Heart right ventricle (tissue), 16 donors: Measurements from ENCODE around the gene GBP2. TPM values are rescaled to one million over a fixed set of nuclear protein-coding genes. Genes with fewer than 3 reads are reported as not detected.

Experiments used
- ATAC-seq, 8 donors: fragments of 200-7000 bp; cut with Tn5 transposase; one replicate each; pipeline ENCODE4 v1.9.1; 2020; ENCODE audit warnings: mild to moderate bottlenecking in 8 of 8, moderate library complexity in 8 of 8, moderate number of reproducible peaks in 1 of 8
- DNase-seq, 2 donors: peaks; one replicate each; pipeline ENCODE4 v3.0.0-alpha.2; 2020
- H3K27ac ChIP-seq, 10 donors: fragments of 200-600 bp; sonication (generic) in 2 of 10; one replicate each; pipeline versions ENCODE4 v1.5.0 to v1.8.0; 2020 to 2022; ENCODE audit warnings: mild to moderate bottlenecking in 3 of 10
- H3K27me3 ChIP-seq, 7 donors: fragments of 200-600 bp; one replicate each; pipeline ENCODE4 v1.8.0; 2021 to 2022; ENCODE audit warnings: mild to moderate bottlenecking in 2 of 7
- H3K36me3 ChIP-seq, 9 donors: fragments of 200-600 bp; sonication (generic) in 1 of 9; one replicate each; pipeline versions ENCODE4 v1.5.0 to v1.8.0; 2020 to 2022; ENCODE audit warnings: mild to moderate bottlenecking in 2 of 9
- H3K4me1 ChIP-seq, 9 donors: fragments of 200-600 bp; sonication (generic) in 1 of 9; one replicate each; pipeline versions ENCODE4 v1.5.0 to v1.8.0; 2020 to 2022; ENCODE audit warnings: mild to moderate bottlenecking in 4 of 9
- H3K4me3 ChIP-seq, 10 donors: fragments of 200-600 bp; sonication (generic) in 2 of 10; one replicate each; pipeline versions ENCODE4 v1.5.0 to v1.8.0; 2020 to 2022; ENCODE audit warnings: mild to moderate bottlenecking in 7 of 10, moderate library complexity in 2 of 10
- H3K9me3 ChIP-seq, 11 donors: fragments of 200-600 bp in 10 of 11; sonication (generic) in 2 of 11; one replicate each; pipeline versions ENCODE4 v1.5.0 to v1.8.0; 2013 to 2022; ENCODE audit warnings: mild to moderate bottlenecking in 2 of 11, control low read depth in 1 of 11, moderate library complexity in 1 of 11
- WGBS, 2 donors: extraction: QIAGEN DNeasy Blood & Tissue Kit; methylation state at CpG; one replicate each; pipeline ENCODE4 v1.1.7; 2013; ENCODE audit warnings: inconsistent platforms in 1 of 2; 5-methylcytosine and 5-hydroxymethylcytosine counted together
- intact Hi-C, 10 donors: fragments of 100-400 bp; cut with DNase I; formaldehyde crosslinking; loops; one replicate each; pipeline versions ENCODE4 v1.11.1 to v1.14.2; 2022
- polyA plus RNA-seq, 2 donors: library from polyadenylated mRNA; stranded (reverse); fragments of 200-250 nt; gene quantifications; one replicate each; pipeline ENCODE4 v1.2.3, GENCODE V29; 2013
- total RNA-seq, 10 donors: library from RNA; stranded (reverse); fragmentation: NEBNext Ultra II Directional in 3 of 10; extraction: Animal tissue kit (Norgen Biotek cat#: 25700) in 3 of 10; gene quantifications; one replicate each; pipeline versions ENCODE4 v1.2.1 to v1.2.4, GENCODE V29; 2021 to 2023
- TF ChIP-seq, protein P1 (sequence below), 9 donors: fragments of 200-600 bp; sonication (generic) in 2 of 9; IDR thresholded peaks; one replicate each; pipeline versions ENCODE4 v1.5.0 to v1.8.0; 2021 to 2022; ENCODE audit warnings: antibody characterized with exemption in 9 of 9, mild to moderate bottlenecking in 5 of 9, moderate library complexity in 1 of 9
- donor health status: Arrhythmogenic right ventricular cardiomyopathy.
- donor health status: ischemic (EF 13 %, LVEDD 7.1; RV severe dilation, severe dysfunction).
- donor health status: healthy with polysubstance abuse.
- donor health status: DM: no; HTN: yes; CAD: no.
- donor health status: DM: no; HTN: no; CAD: no.
- donor health status: ischemic (EF 25% LVEDD 6.9; RV normal size, moderate dysfunction).
- donor health status: ischemic (EF 25% LVEDD 5.7; RV mildly dilated, moderate dysfunction).
- donor health status: healthy.
- donor health status: DM: yes; HTN: yes; CAD: no.
- donor health status: Ischemic cardiomyopathy.
- donor health status: ischemic (EF 35%, LVEDD 5.7; RV mildly dilated, moderate dysfunction).
- donor health status: nonischemic (EF 11% LVEDD 7.7; RV severe dilation, severe dysfunction).
- donor health status: DM: yes; HTN: yes; CAD: no.
- donor health status: PGD.
- donor health status: ischemic (EF 29% LVEDD 5.4; RV normal size, mild dysfunction).
- donor health status: nonischemic (EF 23%, LVEDD 6.1; RV moderate dilation, normal function).

GBP2 gene
- total and polyA plus RNA-seq, 12 donors = 6.0 to 67.3 (median 9.9) TPM

DNA sequence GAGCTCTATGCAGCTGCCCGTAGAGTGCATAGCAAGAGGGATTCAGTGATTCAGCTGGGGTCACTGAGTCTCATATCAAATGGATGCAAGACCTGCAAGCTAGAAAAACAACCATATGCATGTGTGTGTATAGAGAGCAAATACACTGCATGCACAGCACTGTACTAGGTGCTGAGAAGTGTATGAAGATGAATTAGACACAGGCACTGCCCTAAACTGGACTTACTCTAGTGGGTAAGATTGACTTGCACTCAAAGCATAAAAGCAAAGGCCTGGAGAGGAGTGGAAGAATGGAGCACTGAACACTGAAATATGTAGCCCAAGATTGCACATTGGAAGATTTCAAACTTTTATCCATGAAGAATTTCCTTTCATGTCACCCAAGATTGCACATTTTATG is 55.4 kb downstream of the GBP2 start:
- no peaks in the 10 kb centered on the region for H3K36me3 ChIP-seq
- no peaks in the 10 kb centered on the region for H3K27me3 ChIP-seq
- H3K4me3 ChIP-seq = peak overlapping the region in 9 of 10 donors; percentile 11 to 57 (median 43)
- WGBS, 2 donors = 61 to 74% methylated on average over 1 of the region's 1 CpG
- TF ChIP-seq, protein P1, sequence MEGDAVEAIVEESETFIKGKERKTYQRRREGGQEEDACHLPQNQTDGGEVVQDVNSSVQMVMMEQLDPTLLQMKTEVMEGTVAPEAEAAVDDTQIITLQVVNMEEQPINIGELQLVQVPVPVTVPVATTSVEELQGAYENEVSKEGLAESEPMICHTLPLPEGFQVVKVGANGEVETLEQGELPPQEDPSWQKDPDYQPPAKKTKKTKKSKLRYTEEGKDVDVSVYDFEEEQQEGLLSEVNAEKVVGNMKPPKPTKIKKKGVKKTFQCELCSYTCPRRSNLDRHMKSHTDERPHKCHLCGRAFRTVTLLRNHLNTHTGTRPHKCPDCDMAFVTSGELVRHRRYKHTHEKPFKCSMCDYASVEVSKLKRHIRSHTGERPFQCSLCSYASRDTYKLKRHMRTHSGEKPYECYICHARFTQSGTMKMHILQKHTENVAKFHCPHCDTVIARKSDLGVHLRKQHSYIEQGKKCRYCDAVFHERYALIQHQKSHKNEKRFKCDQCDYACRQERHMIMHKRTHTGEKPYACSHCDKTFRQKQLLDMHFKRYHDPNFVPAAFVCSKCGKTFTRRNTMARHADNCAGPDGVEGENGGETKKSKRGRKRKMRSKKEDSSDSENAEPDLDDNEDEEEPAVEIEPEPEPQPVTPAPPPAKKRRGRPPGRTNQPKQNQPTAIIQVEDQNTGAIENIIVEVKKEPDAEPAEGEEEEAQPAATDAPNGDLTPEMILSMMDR (IDR thresholded peaks at IDR 0.05) = no peak
- H3K4me1 ChIP-seq = peaks cover 0 to 27% (median 6%) of the 10 kb centered on the region in 9 donors
- DNase-seq (no peak), ATAC-seq (peak in 4 of 8 donors; percentile 22 to 49 (median 28))
- peaks cover 0 to 17% (median 3%) of the 10 kb centered on the region in 11 donors for H3K9me3 ChIP-seq
- H3K27ac ChIP-seq = peak overlapping the region in 5 of 10 donors; percentile 26 to 86 (median 75)
- intact Hi-C loops = no loop called here

DNA sequence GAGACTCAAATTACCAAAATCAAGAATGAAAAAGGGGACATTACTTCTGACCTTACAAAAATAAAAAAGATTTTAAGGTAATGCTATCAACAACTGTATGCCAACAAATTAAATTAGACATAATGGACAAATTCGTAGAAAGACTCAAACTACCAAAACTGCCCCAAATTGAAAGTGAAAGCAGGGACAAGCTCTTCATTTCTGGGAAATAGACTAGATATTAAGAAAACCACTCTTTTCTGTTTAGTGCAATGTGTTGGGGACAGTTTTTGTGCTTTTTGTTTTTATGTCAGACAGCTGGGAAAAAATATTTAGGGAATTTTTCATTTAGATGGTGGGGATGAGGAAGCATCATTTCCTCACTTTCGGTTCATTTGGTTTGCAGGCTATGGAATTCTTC is 56.0 kb downstream of the GBP2 start:
- Histone ChIP-seq H3K4me1 (peaks cover 0 to 30% (median 6%) of the 10 kb centered on the region in 9 donors), H3K9me3 (peaks cover 0 to 16% (median 3%) of the 10 kb centered on the region in 11 donors), H3K27ac (peak overlapping the region in 9 of 10 donors; percentile 26 to 86 (median 63)), H3K27me3 (no peaks in the 10 kb centered on the region), H3K36me3 (no peaks in the 10 kb centered on the region), H3K4me3 (peak overlapping the region in 9 of 10 donors; percentile 11 to 57 (median 43))
- DNase-seq (no peak), ATAC-seq (peak in 2 of 8 donors; percentile 5 to 15)
- 35 to 49% methylated on average over 2 of the region's 2 CpGs for WGBS, 2 donors
- intact Hi-C loops = loop anchor here in 1 of 10 donors (5.0 kb wide), 1 partner anchor 48 kb away; the partner anchor contains the start of gene GBP3
- TF ChIP-seq, protein P1 (IDR thresholded peaks at IDR 0.05) = no peak

DNA sequence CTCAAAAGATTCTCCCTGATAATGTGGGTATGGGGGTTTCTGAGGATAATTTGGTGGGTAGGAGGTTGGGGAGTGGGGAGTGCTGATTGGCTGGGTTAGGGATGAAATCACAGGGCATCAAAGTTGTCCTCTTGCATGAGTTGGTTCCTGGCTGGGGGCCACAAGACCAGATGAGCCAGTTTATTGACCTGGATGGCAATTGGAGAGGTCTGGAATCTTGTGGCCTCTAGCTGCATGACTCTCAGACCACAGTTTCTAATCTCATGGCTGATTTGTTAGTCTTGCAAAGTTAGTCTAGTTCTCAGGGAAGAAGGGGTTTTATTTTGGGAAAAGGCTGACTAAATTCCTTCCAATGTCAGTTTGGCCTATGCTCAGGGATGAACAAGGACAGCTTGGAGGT is 57.6 kb downstream of the GBP2 start:
- no peaks in the 10 kb centered on the region for H3K36me3 ChIP-seq
- TF ChIP-seq, protein P1 (IDR thresholded peaks at IDR 0.05) = no peak
- peaks cover 0 to under 1% (median 0%) of the 10 kb centered on the region in 11 donors for H3K9me3 ChIP-seq
- ATAC-seq = no peak
- H3K27ac ChIP-seq = peak overlapping the region in 2 of 10 donors; percentile 10 to 86
- H3K4me3 ChIP-seq = no peak overlapping the region
- no peak for DNase-seq
- no peaks in the 10 kb centered on the region for H3K27me3 ChIP-seq
- intact Hi-C loops = loop anchor here in 1 of 10 donors (5.0 kb wide), 1 partner anchor 46 kb away; the partner anchor contains the start of gene GBP3
- peaks cover 0 to 32% (median 9%) of the 10 kb centered on the region in 9 donors for H3K4me1 ChIP-seq

DNA sequence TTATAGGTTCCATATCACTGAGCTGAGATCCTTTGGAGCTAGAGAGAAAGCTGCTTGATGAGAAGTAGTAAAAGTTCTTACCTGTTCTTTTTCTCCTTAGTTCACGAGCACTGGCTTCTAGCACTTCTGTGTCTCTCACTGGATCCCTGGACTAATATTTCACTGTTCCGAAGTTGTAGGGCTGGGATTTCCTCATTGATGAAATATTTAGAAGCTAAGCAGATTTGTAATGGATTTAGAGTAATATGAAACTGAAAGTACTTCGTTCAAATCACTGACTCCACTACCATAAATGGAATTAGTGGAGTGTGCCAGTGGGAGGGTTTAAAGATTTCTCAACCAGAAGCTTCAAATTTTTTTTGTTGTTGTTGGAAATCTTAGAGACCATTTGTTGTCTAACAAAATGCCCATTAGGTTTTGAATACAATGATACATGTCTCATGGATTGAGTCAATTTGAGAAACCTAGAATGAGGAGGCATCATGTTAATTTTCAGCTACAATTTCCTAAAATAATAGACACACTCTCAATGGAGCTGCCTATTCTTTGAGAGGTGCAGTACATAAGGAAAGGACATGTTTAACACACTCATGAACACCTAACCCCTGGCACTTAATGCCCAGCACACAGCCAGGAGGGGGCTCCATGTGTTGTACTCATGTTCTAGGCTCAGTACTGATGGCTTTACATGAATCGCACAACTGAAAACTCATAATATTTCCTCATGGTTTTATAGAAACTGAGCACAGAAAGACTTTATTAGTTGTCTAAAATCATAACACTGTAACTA is 60.6 kb downstream of the GBP2 start, which contains the start of gene GBP1:
TSS of gene GBP1 (minus strand) at position 130 of the 790 bp plus-strand sequence. CDS start 1,974 bp downstream, outside the sequence.
- WGBS, 2 donors = 36 to 56% methylated on average over 4 of the region's 4 CpGs
- Histone ChIP-seq H3K9me3 (no peaks in the 10 kb centered on the region), H3K36me3 (peaks cover 0 to 26% (median 0%) of the 10 kb centered on the region in 9 donors), H3K27ac (peak within 1 kb of the TSS; percentile 61 to 92 (median 86)), H3K4me3 (peak within 1 kb of the TSS; percentile 1 to 70 (median 59)), H3K4me1 (peaks cover 2 to 57% (median 19%) of the 10 kb centered on the region in 9 donors), H3K27me3 (no peaks in the 10 kb centered on the region)
- intact Hi-C loops = loop anchor here in 1 of 10 donors (5.0 kb wide), 1 partner anchor 43 kb away; the partner anchor contains the start of gene GBP3
- peak in 1 of 2 donors; percentile 57 for DNase-seq
- TF ChIP-seq, protein P1 (IDR thresholded peaks at IDR 0.05) = no peak
- peak in 7 of 8 donors; percentile 89 to 95 (median 92) for ATAC-seq
